H9 (cell line): ENCODE measurements around the gene TMEM273. TPM values are rescaled to one million over a fixed set of nuclear protein-coding genes. Genes with fewer than 3 reads are reported as not detected.

Experiments
- DNase-seq: peaks from one replicate; pipeline ENCODE4 v3.0.0-alpha.2; 2017
- H2AFZ ChIP-seq: one replicate; pipeline ENCODE4 v1.6.1; 2013; ENCODE audit warnings: mild to moderate bottlenecking, low read length, control low read depth, moderate library complexity
- H2AK5ac ChIP-seq: 2 replicates; pipeline ENCODE4 v1.6.1; 2013; ENCODE audit warnings: low read length, control low read depth, mixed read lengths; ENCODE audit not compliant: insufficient read length
- H2BK120ac ChIP-seq: one replicate; pipeline ENCODE4 v1.6.1; 2013; ENCODE audit warnings: low read depth, mild to moderate bottlenecking, low read length, control low read depth, inconsistent platforms; ENCODE audit not compliant: poor library complexity, severe bottlenecking
- H2BK12ac ChIP-seq: 2 replicates; pipeline ENCODE4 v1.6.1; 2013; ENCODE audit warnings: low read length, control low read depth, mixed read lengths, low read depth; ENCODE audit not compliant: insufficient read length
- H2BK15ac ChIP-seq: 2 replicates; pipeline ENCODE4 v1.6.1; 2013; ENCODE audit warnings: low read depth, low read length, control low read depth
- H2BK20ac ChIP-seq: one replicate; pipeline ENCODE4 v1.6.1; 2013; ENCODE audit warnings: low read depth, mild to moderate bottlenecking, low read length, control low read depth, inconsistent platforms; ENCODE audit not compliant: poor library complexity, severe bottlenecking
- H2BK5ac ChIP-seq: 2 replicates; pipeline ENCODE4 v1.6.1; 2013; ENCODE audit warnings: low read length, control low read depth, mixed read lengths; ENCODE audit not compliant: insufficient read length
- H3K14ac ChIP-seq: 2 replicates; pipeline ENCODE4 v1.6.1; 2013; ENCODE audit warnings: low read length, control low read depth; ENCODE audit not compliant: insufficient read depth
- H3K18ac ChIP-seq: 2 replicates; pipeline ENCODE4 v1.6.1; 2013; ENCODE audit warnings: low read depth, mild to moderate bottlenecking, mixed read lengths, low read length, control low read depth; ENCODE audit not compliant: insufficient read length
- H3K23ac ChIP-seq: 2 replicates; pipeline ENCODE4 v1.6.1; 2013; ENCODE audit warnings: low read length, control low read depth, mixed read lengths, low read depth; ENCODE audit not compliant: insufficient read length
- H3K23me2 ChIP-seq: 2 replicates; pipeline ENCODE4 v1.6.1; 2013; ENCODE audit warnings: low read depth, mild to moderate bottlenecking, mixed read lengths, low read length, control low read depth; ENCODE audit not compliant: insufficient read length, poor library complexity, severe bottlenecking
- H3K27ac ChIP-seq: 2 replicates; pipeline ENCODE4 v1.5.1; 2013; ENCODE audit warnings: low read length, control low read depth, mixed read lengths, low read depth; ENCODE audit not compliant: insufficient read length
- H3K27me3 ChIP-seq: 2 replicates; pipeline ENCODE4 v1.6.1; 2013; ENCODE audit warnings: low read length, control low read depth, inconsistent platforms; ENCODE audit not compliant: insufficient read depth
- H3K4ac ChIP-seq: 2 replicates; pipeline ENCODE4 v1.6.1; 2013; ENCODE audit warnings: low read depth, mild to moderate bottlenecking, control low read depth, inconsistent platforms, low read length, moderate library complexity
- H3K4me1 ChIP-seq: 2 replicates; pipeline ENCODE4 v1.6.1; 2013; ENCODE audit warnings: low read length, control low read depth, inconsistent platforms; ENCODE audit not compliant: insufficient read depth
- H3K4me2 ChIP-seq: 2 replicates; pipeline ENCODE4 v1.6.1; 2013; ENCODE audit warnings: low read length, control low read depth, mixed read lengths; ENCODE audit not compliant: insufficient read length, insufficient read depth
- H3K56ac ChIP-seq: 2 replicates; pipeline ENCODE4 v1.6.1; 2013; ENCODE audit warnings: low read depth, mild to moderate bottlenecking, mixed read lengths, low read length, control low read depth; ENCODE audit not compliant: insufficient read length
- H3K79me1 ChIP-seq: 2 replicates; pipeline ENCODE4 v1.6.1; 2013; ENCODE audit warnings: low read depth, mild to moderate bottlenecking, moderate library complexity, low read length, control low read depth, inconsistent platforms; ENCODE audit not compliant: insufficient read depth, poor library complexity, severe bottlenecking
- H3K79me2 ChIP-seq: 2 replicates; pipeline ENCODE4 v1.6.1; 2013; ENCODE audit warnings: low read length, control low read depth, inconsistent platforms; ENCODE audit not compliant: insufficient read depth
- H3K9ac ChIP-seq: 2 replicates; pipeline ENCODE4 v1.6.1; 2013; ENCODE audit warnings: low read length, control low read depth, mixed read lengths; ENCODE audit not compliant: insufficient read length; ENCODE audit errors: extremely low read depth
- H3K9me3 ChIP-seq: one replicate; pipeline ENCODE4 v1.6.1; 2013; ENCODE audit warnings: low read depth, low read length, inconsistent platforms; ENCODE audit not compliant: control insufficient read depth
- H3T11ph ChIP-seq: one replicate; pipeline ENCODE4 v1.6.1; 2013; ENCODE audit warnings: mild to moderate bottlenecking, low read length, control low read depth, inconsistent platforms
- H4K20me1 ChIP-seq: one replicate; pipeline ENCODE4 v1.6.1; 2013; ENCODE audit not compliant: control insufficient read depth, insufficient read length, insufficient read depth
- H4K5ac ChIP-seq: 2 replicates; pipeline ENCODE4 v1.6.1; 2013; ENCODE audit warnings: low read depth, mild to moderate bottlenecking, mixed read lengths, low read length, control low read depth; ENCODE audit not compliant: insufficient read length
- H4K8ac ChIP-seq: replicated peaks from 2 replicates; pipeline ENCODE4 v1.6.1; 2013; ENCODE audit warnings: low read length, control low read depth, mixed read lengths, low read depth; ENCODE audit not compliant: insufficient read length
- H4K91ac ChIP-seq: 2 replicates; pipeline ENCODE4 v1.6.1; 2013; ENCODE audit warnings: low read depth, mild to moderate bottlenecking, moderate library complexity, mixed read lengths, low read length, control low read depth; ENCODE audit not compliant: insufficient read length
- H3K27ac Mint-ChIP-seq, 3 experiments: 2 replicates in 2 of 3; 3 replicates in 1 of 3; pipeline ENCODE4 v1.8.0; 2020 to 2021; ENCODE audit warnings: mixed read lengths in 3 of 3, mild to moderate bottlenecking in 1 of 3, moderate library complexity in 1 of 3
- H3K27me3 Mint-ChIP-seq: 2 replicates; pipeline ENCODE4 v1.8.0; 2021; ENCODE audit warnings: low read depth, mild to moderate bottlenecking, moderate library complexity, mixed read lengths
- H3K36me3 Mint-ChIP-seq, 3 experiments: 2 replicates in 2 of 3; 3 replicates in 1 of 3; pipeline ENCODE4 v1.8.0; 2020 to 2021; ENCODE audit warnings: low read depth in 3 of 3, mixed read lengths in 3 of 3; ENCODE audit not compliant: insufficient read depth in 1 of 3
- H3K4me1 Mint-ChIP-seq, 2 experiments: 2 replicates each; pipeline ENCODE4 v1.8.0; 2020; ENCODE audit warnings: mixed read lengths in 2 of 2
- H3K4me3 Mint-ChIP-seq, 2 experiments: 2 replicates in 1 of 2; 3 replicates in 1 of 2; pipeline ENCODE4 v1.8.0; 2020 to 2021; ENCODE audit warnings: mild to moderate bottlenecking in 2 of 2, mixed read lengths in 2 of 2, moderate library complexity in 1 of 2
- H3K9me3 Mint-ChIP-seq, 2 experiments: 2 replicates in 1 of 2; 3 replicates in 1 of 2; pipeline ENCODE4 v1.8.0; 2020; ENCODE audit warnings: mild to moderate bottlenecking in 2 of 2, mixed read lengths in 2 of 2, moderate library complexity in 1 of 2
- WGBS: extraction: QIAGEN DNeasy Blood & Tissue Kit; methylation state at CpG from one replicate; pipeline ENCODE4 v1.1.7; 2013; ENCODE audit warnings: missing lambda C conversion rate, low lambda C conversion rate, mixed read lengths; ENCODE audit not compliant: insufficient read length; ENCODE audit errors: extremely low coverage; 5-methylcytosine and 5-hydroxymethylcytosine counted together
- total RNA-seq: library from RNA; stranded (reverse); gene quantifications from 2 replicates; pipeline ENCODE4 v1.2.1, GENCODE V29; 2021
- TF ChIP-seq, protein P1 (sequence below): fragments of 200-600 bp; sonication (generic); conservative IDR thresholded peaks from 3 replicates; pipeline ENCODE4 v1.8.0; 2021; ENCODE audit warnings: antibody characterized with exemption, mild to moderate bottlenecking

Gene TMEM273
- total RNA-seq, 1 experiment from 2014 or later = not detected

DNA sequence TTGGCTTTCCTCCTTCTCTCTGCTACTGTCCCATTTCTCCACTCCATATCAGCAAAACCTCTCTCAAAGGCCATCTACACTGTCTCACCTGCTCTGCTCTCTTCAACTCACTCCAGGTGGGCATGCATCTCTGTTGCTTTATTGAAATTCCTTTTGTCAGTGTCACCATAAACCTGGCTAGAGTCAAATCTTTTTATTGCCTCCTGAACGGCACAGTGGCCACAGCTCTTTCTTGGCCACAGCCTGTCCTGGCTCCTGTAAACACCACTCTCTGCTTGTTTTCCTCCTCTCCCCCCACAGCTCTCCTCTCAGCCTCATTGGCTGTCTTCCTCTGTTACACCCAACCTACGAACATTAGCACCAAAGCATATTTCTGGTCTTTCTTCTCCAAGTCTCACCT lies 31.1 kb upstream of the TMEM273 start:
- Mint-ChIP-seq H3K27me3 (peaks cover 29% of the 10 kb centered on the region), H3K36me3 (no peaks in the 10 kb centered on the region; a peak in 1 of 7 replicates), H3K27ac (no peak overlapping the region), H3K9me3 (peaks cover 3 to 8% of the 10 kb centered on the region in 2 experiments; a peak in 3 of 5 replicates), H3K4me3 (no peak overlapping the region), H3K4me1 (0 out of 4 replicates have a peak, but pooled peaks cover 0 to 2% of the 10 kb centered on the region in 2 experiments)
- Histone ChIP-seq H3K27me3 (no peaks in the 10 kb centered on the region), H3K4me2 (no peak overlapping the region), H3K14ac (no peak overlapping the region), H3K79me1 (no peaks in the 10 kb centered on the region), H2BK20ac (no peak overlapping the region), H3K4me1 (no peaks in the 10 kb centered on the region), H3K56ac (no peak overlapping the region), H3K18ac (no peak overlapping the region), H3K23ac (no peak overlapping the region), H3K9me3 (no peaks in the 10 kb centered on the region), H2BK12ac (no peak overlapping the region), H3K27ac (no peak overlapping the region), H4K8ac (no peak overlapping the region), H4K20me1 (no peaks in the 10 kb centered on the region), H4K91ac (no peak overlapping the region), H4K5ac (no peak overlapping the region), H2AK5ac (no peak overlapping the region), H3K79me2 (no peaks in the 10 kb centered on the region), H2AFZ (no peak overlapping the region), H2BK5ac (no peak overlapping the region), H3K23me2 (no peaks in the 10 kb centered on the region), H2BK15ac (no peak overlapping the region), H3K4ac (no peak overlapping the region), H3T11ph (no peak overlapping the region), H3K9ac (no peak overlapping the region), H2BK120ac (no peak overlapping the region)
- TF ChIP-seq, protein P1, sequence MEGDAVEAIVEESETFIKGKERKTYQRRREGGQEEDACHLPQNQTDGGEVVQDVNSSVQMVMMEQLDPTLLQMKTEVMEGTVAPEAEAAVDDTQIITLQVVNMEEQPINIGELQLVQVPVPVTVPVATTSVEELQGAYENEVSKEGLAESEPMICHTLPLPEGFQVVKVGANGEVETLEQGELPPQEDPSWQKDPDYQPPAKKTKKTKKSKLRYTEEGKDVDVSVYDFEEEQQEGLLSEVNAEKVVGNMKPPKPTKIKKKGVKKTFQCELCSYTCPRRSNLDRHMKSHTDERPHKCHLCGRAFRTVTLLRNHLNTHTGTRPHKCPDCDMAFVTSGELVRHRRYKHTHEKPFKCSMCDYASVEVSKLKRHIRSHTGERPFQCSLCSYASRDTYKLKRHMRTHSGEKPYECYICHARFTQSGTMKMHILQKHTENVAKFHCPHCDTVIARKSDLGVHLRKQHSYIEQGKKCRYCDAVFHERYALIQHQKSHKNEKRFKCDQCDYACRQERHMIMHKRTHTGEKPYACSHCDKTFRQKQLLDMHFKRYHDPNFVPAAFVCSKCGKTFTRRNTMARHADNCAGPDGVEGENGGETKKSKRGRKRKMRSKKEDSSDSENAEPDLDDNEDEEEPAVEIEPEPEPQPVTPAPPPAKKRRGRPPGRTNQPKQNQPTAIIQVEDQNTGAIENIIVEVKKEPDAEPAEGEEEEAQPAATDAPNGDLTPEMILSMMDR = no peak
- WGBS = no CpG with 5 or more reads among the region's 2 CpGs
- DNase-seq = no peak
